KOPT-K1 (cell line): ENCODE measurements around the gene EIF2S1.
"Not testable (repeated sequence)": the region's sequence is repeated elsewhere in the genome, so short reads cannot be mapped to it uniquely, and the experiment has no call there.

Source experiments
- H3K27ac ChIP-seq: fragments of 200-600 bp; sonication (generic); 2 replicates; pipeline ENCODE4 v1.5.1; 2016; ENCODE audit warnings: antibody characterized with exemption, mild to moderate bottlenecking, low read depth, low read length; ENCODE audit not compliant: poor library complexity, severe bottlenecking
- H3K36me3 ChIP-seq: fragments of 200-600 bp; sonication (generic); 2 replicates; pipeline ENCODE4 v1.5.1; 2017; ENCODE audit warnings: antibody characterized with exemption, mild to moderate bottlenecking, low read length, moderate library complexity; ENCODE audit not compliant: insufficient read depth
- H3K9me3 ChIP-seq: fragments of 200-600 bp; sonication (generic); 2 replicates; pipeline ENCODE4 v1.5.1; 2017; ENCODE audit warnings: antibody characterized with exemption, low read length, mild to moderate bottlenecking; ENCODE audit not compliant: insufficient read depth, poor library complexity, severe bottlenecking

EIF2S1 gene

GRCh38 chr14:67413806-67414769 lies 54.0 kb downstream of the EIF2S1 start:
- H3K36me3 ChIP-seq, result no peaks in the 10 kb centered on the region
- no peak overlapping the region for H3K27ac ChIP-seq
- no peaks in the 10 kb centered on the region for H3K9me3 ChIP-seq

- H3K9me3 ChIP-seq, H3K27ac ChIP-seq, H3K36me3 ChIP-seq: not testable (repeated sequence)
These were observed 55.5 kb downstream of the EIF2S1 start for GRCh38 chr14:67415610-67416009.

GRCh38 chr14:67416085-67416484 lies 56.0 kb downstream of the EIF2S1 start:
- H3K27ac ChIP-seq, result no peak overlapping the region
- no peaks in the 10 kb centered on the region for H3K9me3 ChIP-seq
- no peaks in the 10 kb centered on the region for H3K36me3 ChIP-seq

GRCh38 chr14:67416810-67417209 lies 56.7 kb downstream of the EIF2S1 start:
- Histone ChIP-seq H3K27ac (no peak overlapping the region), H3K36me3 (no peaks in the 10 kb centered on the region), H3K9me3 (no peaks in the 10 kb centered on the region)

- no peaks in the 10 kb centered on the region for H3K36me3 ChIP-seq
- no peak overlapping the region for H3K27ac ChIP-seq
- no peaks in the 10 kb centered on the region for H3K9me3 ChIP-seq
These were observed 57.5 kb downstream of the EIF2S1 start for GRCh38 chr14:67417633-67418032.

- no peaks in the 10 kb centered on the region for H3K36me3 ChIP-seq
- no peak overlapping the region for H3K27ac ChIP-seq
- H3K9me3 ChIP-seq, result no peaks in the 10 kb centered on the region
These were observed 58.5 kb downstream of the EIF2S1 start for GRCh38 chr14:67418401-67419191.

GRCh38 chr14:67420102-67420739 lies 60.1 kb downstream of the EIF2S1 start:
- H3K9me3 ChIP-seq, result no peaks in the 10 kb centered on the region
- H3K36me3 ChIP-seq, result no peaks in the 10 kb centered on the region
- H3K27ac ChIP-seq, result no peak overlapping the region

- Histone ChIP-seq H3K27ac (no peak overlapping the region), H3K36me3 (no peaks in the 10 kb centered on the region), H3K9me3 (no peaks in the 10 kb centered on the region)
These were observed 61.5 kb downstream of the EIF2S1 start for GRCh38 chr14:67421356-67422224.

GRCh38 chr14:67423424-67423823 lies 63.3 kb downstream of the EIF2S1 start:
- Histone ChIP-seq H3K27ac (no peak overlapping the region), H3K9me3 (no peaks in the 10 kb centered on the region), H3K36me3 (no peaks in the 10 kb centered on the region)

- Histone ChIP-seq H3K36me3 (no peaks in the 10 kb centered on the region), H3K9me3 (no peaks in the 10 kb centered on the region), H3K27ac (no peak overlapping the region)
These were observed 64.4 kb downstream of the EIF2S1 start for GRCh38 chr14:67424539-67424938.

- no peaks in the 10 kb centered on the region for H3K36me3 ChIP-seq
- no peaks in the 10 kb centered on the region for H3K9me3 ChIP-seq
- H3K27ac ChIP-seq, result no peak overlapping the region
These were observed 65.5 kb downstream of the EIF2S1 start for GRCh38 chr14:67425608-67426007.

GRCh38 chr14:67426161-67426560 lies 66.0 kb downstream of the EIF2S1 start:
- Histone ChIP-seq H3K36me3 (no peaks in the 10 kb centered on the region), H3K9me3 (no peaks in the 10 kb centered on the region), H3K27ac (no peak overlapping the region)

GRCh38 chr14:67426983-67427606 lies 67.0 kb downstream of the EIF2S1 start:
- H3K27ac ChIP-seq, result no peak overlapping the region
- no peaks in the 10 kb centered on the region for H3K36me3 ChIP-seq
- H3K9me3 ChIP-seq, result no peaks in the 10 kb centered on the region

- Histone ChIP-seq H3K27ac (no peak overlapping the region), H3K9me3 (no peaks in the 10 kb centered on the region), H3K36me3 (no peaks in the 10 kb centered on the region)
These were observed 68.4 kb downstream of the EIF2S1 start for GRCh38 chr14:67428501-67429031.
